SK-N-SH treated with all-trans-retinoic acid at 6 μM for 48 hours (cell line): Measurements from ENCODE around the gene SLC18A3.
A peak's percentile ranks its signal among the peaks of the same experiment; 100 is the strongest.

Experiments used
- ATAC-seq: fragments of 200-7000 bp; cut with Tn5 transposase; 3 replicates; pipeline ENCODE4 v1.9.1; 2020; ENCODE audit warnings: mild to moderate bottlenecking, moderate library complexity
- BACH2 ChIP-seq: fragments of 250-450 bp; sonication (Bioruptor Pico); IDR thresholded peaks from 2 replicates; pipeline ENCODE4 v1.9.0; 2021; ENCODE audit warnings: mild to moderate bottlenecking, borderline replicate concordance
- CREB5 ChIP-seq: fragments of 250-450 bp; sonication (Bioruptor Pico); IDR thresholded peaks from 2 replicates; pipeline ENCODE4 v1.5.1; 2020; ENCODE audit warnings: low read depth, mild to moderate bottlenecking, moderate library complexity
- CSDC2 ChIP-seq: fragments of 250-450 bp; sonication (Bioruptor Pico); IDR thresholded peaks from 2 replicates; pipeline ENCODE4 v1.5.0; 2020; ENCODE audit warnings: mild to moderate bottlenecking, moderate library complexity
- ESRRG ChIP-seq: fragments of 250-450 bp; sonication (Bioruptor Pico); IDR thresholded peaks from 2 replicates; pipeline ENCODE4 v1.6.1; 2021; ENCODE audit warnings: mild to moderate bottlenecking
- GLIS3 ChIP-seq: fragments of 250-450 bp; sonication (Bioruptor Pico); IDR thresholded peaks from 2 replicates; pipeline ENCODE4 v1.5.0; 2020; ENCODE audit warnings: mild to moderate bottlenecking, moderate library complexity
- ISL1 ChIP-seq: fragments of 250-450 bp; sonication (Bioruptor Pico); IDR thresholded peaks from 2 replicates; pipeline ENCODE4 v2.1.2; 2022; ENCODE audit warnings: mild to moderate bottlenecking, moderate library complexity
- OSR1 ChIP-seq: fragments of 250-450 bp; sonication (Bioruptor Pico); IDR thresholded peaks from 2 replicates; pipeline ENCODE4 v1.8.0; 2022; ENCODE audit warnings: moderate library complexity, mild to moderate bottlenecking, inconsistent platforms
- PATZ1 ChIP-seq: fragments of 250-450 bp; sonication (Bioruptor Pico); IDR thresholded peaks from 2 replicates; pipeline ENCODE4 v1.8.0; 2020; ENCODE audit warnings: mild to moderate bottlenecking, moderate library complexity, borderline replicate concordance
- PPARA ChIP-seq: fragments of 250-450 bp; sonication (Bioruptor Pico); IDR thresholded peaks from 2 replicates; pipeline ENCODE4 v1.5.0; 2020; ENCODE audit warnings: mild to moderate bottlenecking, borderline replicate concordance
- RARB ChIP-seq: fragments of 250-450 bp; sonication (Bioruptor Pico); IDR thresholded peaks from 2 replicates; pipeline ENCODE4 v1.8.0; 2021; ENCODE audit warnings: mild to moderate bottlenecking, moderate library complexity
- SNAI2 ChIP-seq: fragments of 250-450 bp; sonication (Bioruptor Pico); IDR thresholded peaks from 2 replicates; pipeline ENCODE4 v1.5.0; 2020; ENCODE audit warnings: mild to moderate bottlenecking, moderate library complexity
- TCF4 ChIP-seq: fragments of 250-450 bp; sonication (Bioruptor Pico); IDR thresholded peaks from 2 replicates; pipeline ENCODE4 v1.8.0; 2021; ENCODE audit warnings: mild to moderate bottlenecking, moderate library complexity, borderline replicate concordance
- TOX ChIP-seq: fragments of 250-450 bp; sonication (Bioruptor Pico); IDR thresholded peaks from 2 replicates; pipeline ENCODE4 v1.8.0; 2021; ENCODE audit warnings: mild to moderate bottlenecking, moderate library complexity, borderline replicate concordance
- TSHZ2 ChIP-seq: fragments of 250-450 bp; sonication (Bioruptor Pico); IDR thresholded peaks from 2 replicates; pipeline ENCODE4 v1.5.0; 2020; ENCODE audit warnings: mild to moderate bottlenecking, moderate library complexity
- ZC3H10 ChIP-seq: fragments of 250-450 bp; sonication (Bioruptor Pico); IDR thresholded peaks from 2 replicates; pipeline ENCODE4 v1.5.1; 2021; ENCODE audit warnings: mild to moderate bottlenecking, moderate library complexity
- ZFP3 ChIP-seq: fragments of 250-450 bp; sonication (Bioruptor Pico); IDR thresholded peaks from 2 replicates; pipeline ENCODE4 v1.5.0; 2020; ENCODE audit warnings: mild to moderate bottlenecking, moderate library complexity
- ZFP30 ChIP-seq: fragments of 450-650 bp; formaldehyde crosslinking; IDR thresholded peaks from 2 replicates; pipeline ENCODE4 v1.5.0; 2022; ENCODE audit warnings: mild to moderate bottlenecking, moderate library complexity
- ZNF565 ChIP-seq: fragments of 450-650 bp; formaldehyde crosslinking; conservative IDR thresholded peaks from 2 replicates; pipeline ENCODE4 v1.5.0; 2020; ENCODE audit warnings: low read depth, mild to moderate bottlenecking, moderate library complexity
- ZNF70 ChIP-seq: fragments of 450-650 bp; formaldehyde crosslinking; IDR thresholded peaks from 2 replicates; pipeline ENCODE4 v1.5.0; 2020; ENCODE audit warnings: mild to moderate bottlenecking, moderate library complexity
- ZNF8 ChIP-seq: fragments of 450-650 bp; formaldehyde crosslinking; IDR thresholded peaks from 2 replicates; pipeline ENCODE4 v1.5.0; 2020; ENCODE audit warnings: mild to moderate bottlenecking, moderate library complexity
- TF ChIP-seq, protein P1 (sequence below): fragments of 250-450 bp; sonication (Bioruptor Pico); IDR thresholded peaks from 2 replicates; pipeline ENCODE4 v1.5.1; 2021; ENCODE audit warnings: mild to moderate bottlenecking, moderate library complexity
- TF ChIP-seq, protein P2 (sequence below): fragments of 250-450 bp; sonication (Bioruptor Pico); IDR thresholded peaks from 2 replicates; pipeline ENCODE4 v1.8.0; 2021; ENCODE audit warnings: low read depth, mild to moderate bottlenecking, moderate library complexity, borderline replicate concordance

The SLC18A3 gene

GRCh38 chr10:49587981-49588380 is 22.1 kb upstream of the SLC18A3 start:
- no peak for ATAC-seq

GRCh38 chr10:49592726-49593563 is 17.2 kb upstream of the SLC18A3 start:
- peak; percentile 86 for ATAC-seq
- no peak for TF ChIP-seq ZNF8 (CRISPR knock-in tag)
- TF ChIP-seq, all 23 proteins: peak for 0

More at GRCh38 chr10:49587981-49588380, 22.1 kb upstream of the SLC18A3 start:
- no peak for TF ChIP-seq CSDC2
- no peak for TF ChIP-seq OSR1 (CRISPR knock-in tag)
- no peak for TF ChIP-seq CREB5
- no peak for TF ChIP-seq ZFP3 (CRISPR knock-in tag)
- TF ChIP-seq ISL1 (CRISPR knock-in tag) = no peak
- no peak for TF ChIP-seq TOX (CRISPR knock-in tag)
- no peak for TF ChIP-seq SNAI2 (CRISPR knock-in tag)
- no peak for TF ChIP-seq RARB
- no peak for TF ChIP-seq ZNF70
- no peak for TF ChIP-seq ZC3H10 (CRISPR knock-in tag)
- no peak for TF ChIP-seq GLIS3 (CRISPR knock-in tag)
- TF ChIP-seq TCF4 (CRISPR knock-in tag) = no peak
- TF ChIP-seq PPARA (CRISPR knock-in tag) = no peak
- TF ChIP-seq ZFP30 (CRISPR knock-in tag) = no peak
- no peak for TF ChIP-seq ZNF8 (CRISPR knock-in tag)
- TF ChIP-seq PATZ1 (CRISPR knock-in tag) = no peak

GRCh38 chr10:49593564-49593875 is 16.6 kb upstream of the SLC18A3 start:
- TF ChIP-seq PPARA (CRISPR knock-in tag) = no peak
- TF ChIP-seq BACH2 (CRISPR knock-in tag) = no peak
- no peak for TF ChIP-seq PATZ1 (CRISPR knock-in tag)
- no peak for TF ChIP-seq SNAI2 (CRISPR knock-in tag)
- TF ChIP-seq, protein P1, sequence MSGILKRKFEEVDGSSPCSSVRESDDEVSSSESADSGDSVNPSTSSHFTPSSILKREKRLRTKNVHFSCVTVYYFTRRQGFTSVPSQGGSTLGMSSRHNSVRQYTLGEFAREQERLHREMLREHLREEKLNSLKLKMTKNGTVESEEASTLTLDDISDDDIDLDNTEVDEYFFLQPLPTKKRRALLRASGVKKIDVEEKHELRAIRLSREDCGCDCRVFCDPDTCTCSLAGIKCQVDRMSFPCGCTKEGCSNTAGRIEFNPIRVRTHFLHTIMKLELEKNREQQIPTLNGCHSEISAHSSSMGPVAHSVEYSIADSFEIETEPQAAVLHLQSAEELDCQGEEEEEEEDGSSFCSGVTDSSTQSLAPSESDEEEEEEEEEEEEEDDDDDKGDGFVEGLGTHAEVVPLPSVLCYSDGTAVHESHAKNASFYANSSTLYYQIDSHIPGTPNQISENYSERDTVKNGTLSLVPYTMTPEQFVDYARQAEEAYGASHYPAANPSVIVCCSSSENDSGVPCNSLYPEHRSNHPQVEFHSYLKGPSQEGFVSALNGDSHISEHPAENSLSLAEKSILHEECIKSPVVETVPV (CRISPR knock-in tag) = no peak
- no peak for TF ChIP-seq ZFP30 (CRISPR knock-in tag)
- TF ChIP-seq ESRRG (CRISPR knock-in tag) = no peak
- TF ChIP-seq, protein P2, sequence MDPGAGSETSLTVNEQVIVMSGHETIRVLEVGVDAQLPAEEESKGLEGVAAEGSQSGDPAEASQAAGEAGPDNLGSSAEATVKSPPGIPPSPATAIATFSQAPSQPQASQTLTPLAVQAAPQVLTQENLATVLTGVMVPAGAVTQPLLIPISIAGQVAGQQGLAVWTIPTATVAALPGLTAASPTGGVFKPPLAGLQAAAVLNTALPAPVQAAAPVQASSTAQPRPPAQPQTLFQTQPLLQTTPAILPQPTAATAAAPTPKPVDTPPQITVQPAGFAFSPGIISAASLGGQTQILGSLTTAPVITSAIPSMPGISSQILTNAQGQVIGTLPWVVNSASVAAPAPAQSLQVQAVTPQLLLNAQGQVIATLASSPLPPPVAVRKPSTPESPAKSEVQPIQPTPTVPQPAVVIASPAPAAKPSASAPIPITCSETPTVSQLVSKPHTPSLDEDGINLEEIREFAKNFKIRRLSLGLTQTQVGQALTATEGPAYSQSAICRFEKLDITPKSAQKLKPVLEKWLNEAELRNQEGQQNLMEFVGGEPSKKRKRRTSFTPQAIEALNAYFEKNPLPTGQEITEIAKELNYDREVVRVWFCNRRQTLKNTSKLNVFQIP (CRISPR knock-in tag) = no peak
- no peak for TF ChIP-seq ZFP3 (CRISPR knock-in tag)
- TF ChIP-seq GLIS3 (CRISPR knock-in tag) = no peak
- TF ChIP-seq ZNF70 = no peak
- TF ChIP-seq ZNF565 (CRISPR knock-in tag) = no peak
- TF ChIP-seq CSDC2 = no peak
- TF ChIP-seq TSHZ2 (CRISPR knock-in tag) = no peak
- no peak for ATAC-seq
